Stimulated activated CD4-positive, alpha-beta T cell treated with anti-CD3 and anti-CD28 coated beads, TNF-alpha, amount 100 ng/mL, for 24 hours (primary cell): Measurements from ENCODE around the gene ESR1.
"Not testable (repeated sequence)": the region's sequence is repeated elsewhere in the genome, so short reads cannot be mapped to it uniquely, and the experiment has no call there.

Experiments used
- DNase-seq, 3 experiments: peaks; one replicate each; pipeline ENCODE4 v3.0.0-alpha.2; 2020; ENCODE audit warnings: low read depth in 3 of 3

The ESR1 gene

GRCh38 chr6:151813858-151814257 is 6.4 kb downstream of the ESR1 start:
- DNase-seq = no peak

GRCh38 chr6:151814614-151815013 is 7.1 kb downstream of the ESR1 start:
- DNase-seq = no peak

GRCh38 chr6:151822252-151823111 is 15.0 kb downstream of the ESR1 start:
- no peak for DNase-seq

GRCh38 chr6:151826517-151827142 is 19.1 kb downstream of the ESR1 start:
- DNase-seq = no peak

- DNase-seq = no peak
Observed at GRCh38 chr6:151832710-151833109, 25.2 kb downstream of the ESR1 start.

GRCh38 chr6:151835396-151835795 is 27.9 kb downstream of the ESR1 start:
- DNase-seq = no peak

GRCh38 chr6:151837223-151837622 is 29.7 kb downstream of the ESR1 start:
- no peak for DNase-seq

- no peak for DNase-seq
Observed at GRCh38 chr6:151842816-151843215, 35.3 kb downstream of the ESR1 start.

GRCh38 chr6:151847064-151847463 is 39.6 kb downstream of the ESR1 start:
- DNase-seq = no peak

GRCh38 chr6:151850479-151851003 is 43.1 kb downstream of the ESR1 start:
- no peak for DNase-seq

GRCh38 chr6:151858294-151858693 is 50.8 kb downstream of the ESR1 start:
- DNase-seq = no peak

GRCh38 chr6:151862461-151862860 is 55.0 kb downstream of the ESR1 start:
- no peak for DNase-seq

- not testable (repeated sequence) for DNase-seq
Observed at GRCh38 chr6:151867361-151867869, 59.9 kb downstream of the ESR1 start.

- no peak for DNase-seq
Observed at GRCh38 chr6:151869345-151869744, 61.9 kb downstream of the ESR1 start.

- no peak for DNase-seq
Observed at GRCh38 chr6:151869787-151870186, 62.3 kb downstream of the ESR1 start.

- no peak for DNase-seq
Observed at GRCh38 chr6:151870375-151870774, 62.9 kb downstream of the ESR1 start.

- no peak for DNase-seq
Observed at GRCh38 chr6:151875524-151875923, 68.0 kb downstream of the ESR1 start.

- DNase-seq = no peak
Observed at GRCh38 chr6:151876122-151876521, 68.6 kb downstream of the ESR1 start.

- DNase-seq = no peak
Observed at GRCh38 chr6:151877458-151877857, 70.0 kb downstream of the ESR1 start.

- no peak for DNase-seq
Observed at GRCh38 chr6:151881231-151881630, 73.7 kb downstream of the ESR1 start.

- DNase-seq = no peak
Observed at GRCh38 chr6:151882206-151882605, 74.7 kb downstream of the ESR1 start.

- no peak for DNase-seq
Observed at GRCh38 chr6:151885234-151885633, 77.8 kb downstream of the ESR1 start.

- DNase-seq = no peak
Observed at GRCh38 chr6:151891524-151891923, 84.0 kb downstream of the ESR1 start.
